Stimulated activated CD4-positive, alpha-beta T cell treated with anti-CD3 and anti-CD28 coated beads, Interleukin-4, amount 100 ng/mL, for 48 hours (primary cell): Measurements from ENCODE around the gene RGS1.

Source experiments
- DNase-seq, 2 donors: peaks; one replicate each; pipeline ENCODE4 v3.0.0-alpha.2; 2020; ENCODE audit warnings: low read depth in 2 of 2

Gene RGS1

GRCh38 chr1:192575499-192576189 lies at the start of gene RGS1:
Gene RGS1, plus strand, starts transcription at chr1:192575773. Its CDS starts 20 bp downstream, at chr1:192575793.
- DNase-seq: peak in 1 of 2 donors; percentile 7

- DNase-seq: no peak
These were observed 48.3 kb upstream of the RGS1 start for GRCh38 chr1:192527111-192527795.

- DNase-seq: no peak
These were observed 47.6 kb upstream of the RGS1 start for GRCh38 chr1:192527950-192528349.

GRCh38 chr1:192529031-192529755 lies 46.4 kb upstream of the RGS1 start:
- no peak for DNase-seq

GRCh38 chr1:192529811-192530210 lies 45.8 kb upstream of the RGS1 start:
- DNase-seq: no peak

- DNase-seq: no peak
These were observed 45.3 kb upstream of the RGS1 start for GRCh38 chr1:192530254-192530653.

- DNase-seq: peak; percentile 25 to 26
These were observed 44.4 kb upstream of the RGS1 start for GRCh38 chr1:192531037-192531703.

- DNase-seq: no peak
These were observed 40.9 kb upstream of the RGS1 start for GRCh38 chr1:192534666-192535065.

GRCh38 chr1:192535916-192536664 lies 39.5 kb upstream of the RGS1 start:
- no peak for DNase-seq

GRCh38 chr1:192538407-192539296 lies 36.9 kb upstream of the RGS1 start:
- DNase-seq: no peak

- DNase-seq: no peak
These were observed 36.1 kb upstream of the RGS1 start for GRCh38 chr1:192539297-192540092.

GRCh38 chr1:192543445-192543844 lies 32.1 kb upstream of the RGS1 start:
- DNase-seq: no peak

- no peak for DNase-seq
These were observed 29.6 kb upstream of the RGS1 start for GRCh38 chr1:192545896-192546521.

- DNase-seq: no peak
These were observed 28.9 kb upstream of the RGS1 start for GRCh38 chr1:192546596-192547190.

- no peak for DNase-seq
These were observed 28.1 kb upstream of the RGS1 start for GRCh38 chr1:192547501-192547900.

GRCh38 chr1:192549937-192550336 lies 25.6 kb upstream of the RGS1 start:
- no peak for DNase-seq

GRCh38 chr1:192550922-192551534 lies 24.5 kb upstream of the RGS1 start:
- DNase-seq: no peak

GRCh38 chr1:192552760-192553191 lies 22.8 kb upstream of the RGS1 start:
- DNase-seq: no peak
